DMS53 treated with DMSO at 0.1 percent for 48 hours (cell line): ENCODE results near the gene PTGDS.

Experiments
- DNase-seq: peaks from one replicate; lab custom pipeline; 2025; ENCODE audit not compliant: unreplicated experiment; lab: John Stamatoyannopoulos, UW

Gene PTGDS

GRCh38 chr9:136957461-136957860 lies 19.8 kb upstream of the PTGDS start:
- DNase-seq: no peak

DNA sequence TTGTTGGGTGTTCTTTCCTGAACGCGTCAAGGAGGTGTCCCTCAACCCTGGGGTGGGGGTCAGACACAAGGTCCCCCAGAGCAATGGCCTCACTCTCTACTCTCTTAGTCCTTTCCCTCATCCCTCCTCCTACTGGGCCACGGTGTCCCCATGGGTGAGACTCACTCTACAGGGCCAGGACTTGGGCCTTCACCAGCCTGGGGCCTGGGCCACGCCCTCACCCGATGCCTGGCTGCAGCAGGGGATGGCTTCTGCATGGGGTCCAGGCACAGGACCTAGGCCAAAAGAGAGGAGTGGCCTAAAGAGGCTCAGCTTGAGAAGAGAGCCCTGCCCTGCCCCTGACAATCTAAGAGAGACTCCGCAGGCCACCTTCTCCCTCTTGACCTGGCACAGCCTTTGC lies 19.4 kb upstream of the PTGDS start:
- DNase-seq: no peak

DNA sequence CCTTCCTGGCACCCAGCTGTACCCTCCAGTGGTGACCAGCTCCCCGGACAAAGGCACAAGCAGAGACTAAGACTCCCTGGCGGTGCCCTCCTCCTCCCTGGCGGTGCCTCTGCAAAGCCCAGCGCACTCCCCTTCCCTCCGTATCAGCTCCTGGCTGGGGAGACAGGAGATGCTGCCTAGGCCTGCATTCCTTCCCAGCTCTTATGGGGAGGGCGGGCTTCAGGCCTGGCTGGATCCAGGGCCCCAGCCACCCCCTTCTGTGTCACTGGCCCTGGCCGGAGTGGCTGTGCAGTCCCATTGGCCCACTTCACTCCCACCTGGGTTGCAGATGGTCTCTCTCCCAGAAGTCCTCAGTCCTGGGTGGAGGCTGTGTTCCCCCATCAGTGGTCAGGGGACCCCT lies 18.8 kb upstream of the PTGDS start:
- no peak for DNase-seq

DNA sequence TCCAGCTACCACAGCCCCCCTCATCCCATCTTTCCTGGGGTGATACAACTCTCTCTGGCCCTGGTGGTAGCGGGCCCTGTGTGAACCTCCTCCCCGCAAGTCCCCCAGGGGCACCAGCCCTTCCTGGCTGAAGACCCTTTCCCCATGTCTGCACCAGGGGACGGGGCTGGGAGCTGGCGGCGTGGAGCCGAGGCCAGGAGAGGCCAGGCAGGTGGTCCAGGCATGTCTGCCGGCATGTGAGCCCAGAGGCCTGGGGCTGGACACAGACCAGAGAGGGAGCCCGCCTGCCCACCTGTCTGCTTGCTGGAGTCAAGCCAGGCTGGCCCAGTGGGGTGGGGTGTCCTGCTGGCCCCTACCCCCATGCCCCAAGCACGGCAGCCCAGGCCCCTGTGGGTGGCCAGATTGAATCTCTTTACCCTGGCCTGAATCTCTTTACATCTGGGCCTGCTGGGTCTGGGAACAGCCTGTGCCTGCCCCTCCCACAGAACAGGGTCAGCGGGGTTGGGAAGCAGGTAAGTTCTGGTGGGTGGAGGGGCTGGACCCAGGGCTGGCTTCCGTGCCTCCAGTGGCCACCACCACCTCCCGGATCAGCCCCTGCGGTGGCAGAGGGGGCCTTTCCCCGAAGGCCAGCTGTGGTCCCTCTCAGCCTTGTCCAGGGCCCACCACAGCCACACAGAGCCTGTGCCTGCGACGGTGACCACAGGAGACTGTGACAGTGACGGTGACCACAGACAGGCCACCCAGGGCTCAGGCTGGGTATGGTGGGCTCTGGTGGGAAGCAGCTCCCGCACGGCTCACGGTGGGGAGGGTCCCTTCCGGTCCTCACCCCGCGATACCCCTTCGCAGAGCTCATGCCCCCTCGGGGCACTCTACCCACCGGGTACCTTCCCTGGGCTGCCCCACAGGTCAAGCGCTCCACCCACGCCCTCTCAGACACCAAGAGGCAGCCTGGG lies 18.1 kb upstream of the PTGDS start:
- DNase-seq: no peak

GRCh38 chr9:136960212-136960937 lies 16.9 kb upstream of the PTGDS start:
- no peak for DNase-seq

- DNase-seq: no peak
Measured at GRCh38 chr9:136960938-136961275, 16.4 kb upstream of the PTGDS start.

DNA sequence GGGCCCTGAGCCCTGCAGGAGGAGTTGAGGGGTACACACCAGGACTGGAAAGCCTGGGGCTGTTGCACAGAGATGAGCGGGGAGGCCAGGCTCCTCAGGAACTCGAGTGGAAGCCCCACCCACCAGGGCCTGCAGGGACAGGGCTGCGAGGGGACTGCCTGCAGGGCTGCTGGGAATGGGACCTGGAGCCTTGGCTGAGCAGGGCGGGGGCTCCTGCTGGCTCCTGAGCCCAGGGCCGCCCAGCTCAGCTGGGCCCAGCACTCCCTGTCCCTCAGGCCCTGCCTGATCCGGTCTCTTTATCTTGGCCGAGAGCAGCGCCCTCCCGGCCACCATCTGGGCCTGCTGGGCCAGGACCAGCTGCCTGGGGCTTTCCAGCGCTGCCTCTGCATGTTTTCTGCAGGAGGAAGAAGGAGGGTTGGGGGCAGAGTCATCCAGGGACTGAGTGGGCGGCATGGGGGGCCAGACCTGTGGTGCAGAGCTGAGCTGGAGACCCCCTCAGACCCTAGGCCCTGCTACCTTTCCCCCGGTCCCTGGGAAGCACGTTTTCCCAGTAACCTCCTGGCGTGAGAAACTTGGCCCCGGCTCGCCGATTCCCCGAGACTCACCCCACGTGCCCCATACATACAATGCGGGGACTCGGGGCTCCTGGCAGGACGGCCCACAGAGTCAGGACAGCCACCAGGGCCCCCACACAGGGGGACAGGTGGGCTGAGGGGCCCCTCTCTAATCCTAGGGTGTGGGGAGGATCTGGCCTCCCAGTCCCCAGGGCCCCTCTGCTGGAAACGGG lies 15.8 kb upstream of the PTGDS start:
- DNase-seq: no peak

GRCh38 chr9:136962163-136962562 lies 15.1 kb upstream of the PTGDS start:
- no peak for DNase-seq

- DNase-seq: no peak
Measured at GRCh38 chr9:136962701-136963248, 14.5 kb upstream of the PTGDS start.

- no peak for DNase-seq
Measured at GRCh38 chr9:136963341-136963740, 14.0 kb upstream of the PTGDS start.

DNA sequence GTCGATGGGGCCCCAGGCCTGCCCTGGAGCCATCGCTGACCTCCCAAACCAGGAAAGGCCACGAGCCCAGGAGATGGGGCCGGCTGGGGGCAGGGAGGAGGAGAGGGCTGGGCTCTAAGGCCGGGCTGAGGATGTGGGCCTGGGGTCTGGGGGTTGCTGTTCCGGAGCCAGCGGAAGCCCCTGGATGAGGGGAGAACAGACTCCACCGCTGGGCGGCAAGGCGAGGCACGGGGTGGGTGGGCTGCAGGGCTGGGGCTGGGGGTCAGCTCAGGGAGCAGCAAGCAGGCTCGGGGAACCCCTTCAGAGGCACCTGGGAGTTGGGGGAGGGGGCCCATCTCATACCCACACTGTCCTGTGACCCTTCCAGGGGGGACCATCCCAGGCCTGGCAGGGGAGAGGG lies 13.6 kb upstream of the PTGDS start:
- no peak for DNase-seq

GRCh38 chr9:136964171-136964689 lies 13.1 kb upstream of the PTGDS start:
- DNase-seq: peak; percentile 52

GRCh38 chr9:136964833-136965422 lies 12.4 kb upstream of the PTGDS start:
- no peak for DNase-seq

- no peak for DNase-seq
Measured at GRCh38 chr9:136965771-136966484, 11.4 kb upstream of the PTGDS start.

GRCh38 chr9:136968333-136969127 lies 8.8 kb upstream of the PTGDS start:
- DNase-seq: no peak

GRCh38 chr9:136969150-136969549 lies 8.2 kb upstream of the PTGDS start:
- DNase-seq: no peak

DNA sequence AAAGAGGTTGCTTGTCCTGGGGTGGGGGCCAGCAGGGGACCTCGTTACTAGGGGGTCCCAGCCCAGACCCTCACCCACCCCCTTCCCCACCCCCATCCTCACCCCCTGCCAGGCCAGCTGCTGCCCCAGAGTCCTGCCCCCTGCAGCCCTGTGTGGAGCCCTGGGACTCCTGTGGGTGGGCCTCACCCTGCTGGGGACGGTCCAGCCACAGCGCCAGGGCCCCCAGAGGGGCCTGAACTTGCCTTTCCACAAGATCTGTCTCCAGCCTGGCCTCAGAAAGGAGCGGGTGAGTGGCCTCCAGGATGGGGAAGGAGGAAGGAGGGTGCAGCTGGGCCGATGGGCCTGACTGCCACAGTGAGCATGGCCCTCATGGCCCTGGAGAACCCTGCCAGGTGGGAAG lies 7.5 kb upstream of the PTGDS start:
- no peak for DNase-seq

- DNase-seq: no peak
Measured at GRCh38 chr9:136970361-136970760, 6.9 kb upstream of the PTGDS start.

DNA sequence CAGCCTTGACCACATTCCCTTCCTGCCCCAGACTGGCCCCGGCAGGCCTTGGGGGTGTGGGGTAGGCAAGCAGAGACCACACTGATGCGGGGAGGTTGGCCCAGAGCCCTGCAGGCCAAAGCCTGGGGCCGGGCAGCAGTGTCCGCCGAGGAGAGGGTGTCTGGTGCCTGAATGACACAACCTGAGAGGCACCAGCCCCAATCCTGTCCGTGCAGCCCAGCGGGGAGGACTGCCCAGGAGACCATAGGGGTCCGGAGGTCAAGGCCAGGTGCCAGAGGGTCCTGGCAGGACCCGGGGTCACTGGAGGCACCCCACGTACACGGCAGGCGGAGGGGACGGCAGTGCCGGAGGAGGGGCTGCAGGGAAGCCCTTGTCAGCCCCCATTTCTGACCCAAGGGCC lies 5.6 kb upstream of the PTGDS start:
- DNase-seq: no peak
